Right lung (tissue), 5 donors: Measurements from ENCODE around the gene NXN. TPM values are rescaled to one million over a fixed set of nuclear protein-coding genes. Genes with fewer than 3 reads are reported as not detected.
"Not testable (repeated sequence)": the region's sequence is repeated elsewhere in the genome, so short reads cannot be mapped to it uniquely, and the experiment has no call there.

ENCODE experiments used
- DNase-seq, 2 donors: peaks; one replicate each; pipeline ENCODE4 v3.0.0-alpha.2; 2013
- polyA plus RNA-seq, 5 donors: library from polyadenylated mRNA; unstranded; fragments of 120-200 nt; gene quantifications; one replicate each; pipeline versions ENCODE4 v1.2.1 to v1.2.3, GENCODE V29; 2013; ENCODE audit warnings: inconsistent platforms in 1 of 5, low replicate concordance in 1 of 5; ENCODE audit not compliant: insufficient read length in 5 of 5, insufficient read depth in 1 of 5

The NXN gene
- polyA plus RNA-seq, 5 donors = 42.3 to 63.5 (median 59.9) TPM

DNA sequence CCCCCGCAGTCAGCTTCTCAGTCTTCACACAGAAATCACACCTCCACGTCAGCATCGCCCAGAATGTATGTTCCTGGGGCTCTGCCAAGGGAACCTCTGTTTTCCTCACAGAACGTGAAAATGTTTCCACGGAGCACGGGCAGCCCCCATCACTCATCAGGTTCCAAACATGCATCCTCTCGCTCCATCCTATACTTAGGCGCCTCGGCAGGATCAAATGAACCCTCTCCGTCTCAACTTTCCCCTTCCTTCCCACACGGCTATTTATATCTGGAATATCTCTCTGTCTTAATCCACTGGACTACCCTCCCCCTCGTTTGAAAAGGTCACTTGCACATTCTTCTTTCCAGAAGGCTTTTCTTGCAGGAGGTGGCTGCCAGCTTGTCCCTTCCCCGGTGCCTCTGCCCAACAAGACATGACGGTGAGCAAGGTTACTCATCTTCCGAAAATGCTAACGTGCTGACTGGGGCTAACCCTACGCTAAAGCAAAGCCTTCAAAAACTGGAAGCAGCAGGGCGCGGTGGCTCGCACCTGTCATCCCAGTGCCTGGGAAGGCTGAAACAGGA lies 21.6 kb downstream of the NXN start:
- DNase-seq = no peak

DNA sequence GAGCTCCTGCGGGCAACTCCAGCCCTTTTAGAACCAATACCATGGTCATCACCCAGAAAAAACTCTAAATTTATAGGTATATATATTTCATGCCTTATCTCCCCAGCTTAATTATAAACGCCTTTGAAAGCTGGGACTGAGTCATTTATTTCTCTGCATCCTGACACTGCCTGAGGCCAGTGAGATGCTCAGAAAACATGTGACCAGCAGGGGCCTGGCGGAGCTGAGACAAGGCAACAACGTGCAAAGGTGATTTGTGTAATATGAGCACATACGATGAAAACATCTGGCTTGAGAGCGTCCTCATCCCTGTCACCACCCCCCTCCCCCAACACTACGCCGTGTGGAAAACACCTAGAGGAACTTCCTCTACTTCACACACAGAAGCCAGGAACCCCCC lies 22.7 kb downstream of the NXN start:
- no peak for DNase-seq

DNA sequence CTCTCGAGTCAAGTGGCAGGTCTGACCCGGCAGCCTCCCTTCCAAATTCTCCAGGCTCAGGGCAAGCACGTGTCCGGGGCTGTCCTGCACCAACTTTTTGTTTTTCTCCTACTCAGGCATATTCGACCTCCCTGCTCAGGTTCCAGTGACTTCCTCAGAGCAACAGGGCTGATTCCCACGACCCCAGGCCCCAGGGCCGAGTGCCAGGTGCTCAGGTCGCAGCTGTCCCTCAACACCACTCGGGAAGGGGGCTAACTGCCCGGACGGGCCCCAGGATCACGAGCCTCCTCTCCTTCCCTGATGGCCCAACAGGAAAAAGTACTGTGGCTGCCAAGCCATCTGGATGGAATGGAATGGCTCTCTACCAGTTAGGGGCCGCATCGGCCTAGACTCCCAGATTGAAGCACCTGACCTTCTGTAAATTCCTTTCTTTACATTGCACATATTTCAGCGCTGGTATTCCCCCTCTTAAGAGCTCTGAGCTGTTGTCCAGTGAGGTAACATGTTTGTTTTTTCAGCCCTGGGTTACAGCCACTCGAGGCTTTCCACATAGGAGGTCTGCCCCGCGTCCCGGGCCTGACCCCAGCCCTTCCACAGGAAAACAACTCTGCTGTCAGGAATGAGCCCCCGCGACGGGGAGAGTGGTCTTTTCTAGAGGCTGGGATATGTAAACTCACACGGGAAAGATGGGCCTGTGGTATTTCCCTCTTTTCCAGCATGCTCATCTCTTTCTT lies 25.0 kb downstream of the NXN start:
- DNase-seq = peak in 1 of 2 donors; percentile 56

DNA sequence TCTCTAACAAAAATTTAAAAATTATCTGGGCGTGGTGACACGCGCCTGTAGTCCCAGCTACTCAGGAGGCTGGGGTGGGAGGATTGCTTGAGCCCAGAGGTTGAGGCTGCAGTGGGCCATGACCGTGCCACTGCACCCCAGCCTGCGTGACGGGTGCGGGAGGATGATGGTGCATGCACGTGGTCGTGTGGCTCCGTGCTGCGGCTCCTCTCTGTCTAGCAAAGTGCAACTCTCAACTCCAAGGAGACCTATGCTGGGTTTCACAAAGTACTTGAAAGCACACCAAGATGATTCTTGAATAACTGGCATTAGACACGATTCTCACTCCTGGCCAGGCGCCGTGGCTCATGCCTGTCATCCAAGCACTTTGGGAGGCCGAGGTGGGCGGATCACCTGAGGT lies 25.8 kb downstream of the NXN start:
- DNase-seq = no peak

DNA sequence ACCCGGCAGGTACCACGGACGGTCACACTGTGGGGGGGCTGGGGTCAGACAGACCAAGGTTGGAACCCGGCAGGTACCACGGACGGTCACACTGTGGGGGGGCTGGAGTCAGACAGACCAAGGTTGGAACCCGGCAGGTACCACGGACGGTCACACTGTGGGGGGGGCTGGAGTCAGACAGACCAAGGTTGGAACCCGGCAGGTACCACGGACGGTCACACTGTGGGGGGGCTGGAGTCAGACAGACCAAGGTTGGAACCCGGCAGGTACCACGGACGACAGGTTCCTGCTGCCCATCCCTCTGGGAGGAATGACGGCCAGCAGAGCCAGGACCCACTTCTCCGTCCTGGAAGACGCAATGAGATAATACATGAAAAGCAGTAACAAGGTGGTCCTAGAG lies 27.0 kb downstream of the NXN start:
- DNase-seq = not testable (repeated sequence)

DNA sequence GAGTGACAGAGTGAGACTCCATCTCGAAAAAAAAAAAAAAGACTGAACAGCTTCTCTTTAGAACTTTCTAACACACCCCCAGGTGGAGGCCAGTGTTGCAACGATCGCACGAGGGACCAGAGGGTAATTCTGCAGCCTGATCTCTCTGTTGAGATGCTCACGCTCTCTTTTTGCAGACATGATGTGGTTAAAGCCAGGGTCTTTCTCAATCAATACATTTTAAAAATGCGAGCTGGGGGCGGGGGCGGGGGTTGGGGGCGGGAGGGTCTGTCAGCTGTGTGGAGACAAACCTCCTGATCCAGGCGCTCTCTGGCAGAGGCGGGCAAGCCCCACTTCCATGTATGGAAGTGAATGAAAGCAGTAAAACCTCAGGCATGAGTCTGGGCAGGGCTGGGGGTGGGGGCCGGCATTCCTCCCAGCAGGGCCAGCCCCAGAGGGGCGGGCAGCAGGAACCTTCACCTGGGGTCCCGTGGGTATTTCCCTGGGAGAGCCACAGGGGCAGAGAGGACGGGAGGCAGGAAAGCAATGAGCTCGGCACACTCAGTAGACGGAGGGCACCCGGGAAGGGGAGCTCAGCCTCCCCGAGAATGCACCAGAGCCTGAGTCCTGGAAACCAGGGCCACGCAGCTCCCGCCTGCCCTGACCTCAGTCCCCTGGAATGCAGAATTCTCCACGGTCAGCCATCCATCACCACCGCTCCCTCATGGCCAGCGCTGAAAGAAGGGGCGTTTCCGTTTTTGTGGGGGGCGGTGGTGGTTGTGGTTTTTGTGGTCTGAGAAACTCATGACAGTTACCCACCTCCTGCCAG lies 28.0 kb downstream of the NXN start:
- DNase-seq = no peak

DNA sequence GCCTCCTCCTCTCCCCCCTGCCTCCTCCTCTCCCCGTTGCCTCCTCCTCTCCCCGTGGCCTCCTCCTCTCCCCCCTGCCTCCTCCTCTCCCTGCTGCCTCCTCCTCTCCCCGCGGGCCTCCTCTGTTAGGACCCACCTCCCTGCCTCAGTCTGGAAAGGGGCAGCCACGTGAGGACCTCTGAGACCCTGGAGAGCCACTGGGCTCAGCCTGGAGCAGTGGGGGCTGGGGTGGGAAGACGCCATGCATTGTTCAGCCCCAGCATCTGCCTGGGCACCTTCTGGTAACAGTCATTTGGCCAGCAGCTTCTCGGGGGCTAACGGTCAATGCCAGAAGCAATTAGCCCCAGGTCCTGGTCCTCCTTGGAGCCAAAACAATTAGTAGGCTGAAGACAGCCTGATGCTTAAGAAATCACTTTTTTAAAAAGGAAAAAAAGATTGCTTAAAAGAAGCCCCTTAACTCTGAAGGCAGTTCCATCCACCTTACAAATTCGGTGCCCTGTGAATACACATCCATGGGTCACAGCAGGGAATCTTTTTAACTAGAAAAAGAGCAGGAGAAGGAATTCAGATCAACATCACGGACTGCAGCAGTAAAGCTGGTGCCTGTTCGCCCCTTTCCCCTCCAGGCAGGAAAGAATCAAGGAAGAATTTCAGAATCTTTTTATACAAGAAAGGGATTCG lies 29.8 kb downstream of the NXN start:
- no peak for DNase-seq

DNA sequence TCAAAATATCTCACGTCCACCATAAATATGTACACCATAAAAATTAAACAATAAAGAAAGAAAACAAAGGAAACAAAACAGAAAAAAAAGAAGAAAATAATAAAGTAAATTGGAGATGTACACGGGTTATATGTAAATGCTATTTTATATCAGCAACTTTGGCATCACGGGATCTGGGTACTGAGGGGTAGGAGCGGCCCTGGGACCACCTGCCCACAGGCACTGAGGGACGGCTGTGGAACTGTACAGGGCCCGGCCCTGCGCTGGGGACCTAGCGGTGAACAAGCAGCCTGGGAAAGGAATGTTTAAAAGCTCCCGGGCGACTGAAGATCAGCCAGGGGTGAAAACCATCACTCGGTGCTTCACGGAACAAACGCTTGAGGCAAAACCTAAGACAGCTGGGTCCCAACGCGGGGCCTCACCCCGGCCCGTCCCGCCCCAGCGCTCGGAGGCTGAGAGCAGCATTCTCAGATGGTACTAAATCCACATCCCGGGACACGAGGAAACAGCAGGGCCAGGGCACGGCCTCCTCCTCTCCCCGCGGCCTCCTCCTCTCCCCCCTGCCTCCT lies 31.2 kb downstream of the NXN start:
- no peak for DNase-seq

DNA sequence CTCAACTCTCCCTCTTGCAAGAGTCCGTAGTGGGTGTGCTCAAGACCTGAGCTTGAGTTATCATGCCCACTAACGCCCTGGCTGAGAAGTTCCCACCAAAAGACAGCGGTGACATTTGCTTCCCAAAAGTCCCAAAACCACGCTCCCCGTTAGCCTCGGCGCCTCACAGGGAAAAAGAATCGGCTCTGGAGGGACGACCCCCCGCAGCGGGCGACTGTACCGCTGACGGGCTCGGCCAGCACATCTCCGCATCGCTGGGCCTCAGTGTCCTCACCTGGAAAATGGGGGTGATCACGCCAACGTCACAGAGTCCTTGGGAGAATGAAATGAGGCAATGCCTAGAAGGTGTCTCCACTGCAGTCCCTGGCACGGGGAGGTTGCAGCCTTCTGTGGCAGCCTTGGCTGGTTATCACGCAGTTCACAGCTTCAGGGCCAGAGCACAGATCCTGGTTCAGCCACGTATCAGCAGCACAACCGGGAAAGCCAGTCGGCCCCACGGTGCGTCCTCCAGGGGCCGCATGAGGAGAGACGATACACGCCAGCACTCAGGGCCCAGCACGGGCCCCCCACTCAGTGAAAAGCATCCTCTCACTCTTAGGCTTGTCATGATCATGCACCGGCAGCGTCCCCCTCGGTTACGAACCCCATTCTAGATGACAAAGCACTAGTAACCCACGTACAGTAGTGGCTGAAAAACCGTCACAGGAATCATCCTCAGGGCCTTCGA lies 32.9 kb downstream of the NXN start:
- no peak for DNase-seq

DNA sequence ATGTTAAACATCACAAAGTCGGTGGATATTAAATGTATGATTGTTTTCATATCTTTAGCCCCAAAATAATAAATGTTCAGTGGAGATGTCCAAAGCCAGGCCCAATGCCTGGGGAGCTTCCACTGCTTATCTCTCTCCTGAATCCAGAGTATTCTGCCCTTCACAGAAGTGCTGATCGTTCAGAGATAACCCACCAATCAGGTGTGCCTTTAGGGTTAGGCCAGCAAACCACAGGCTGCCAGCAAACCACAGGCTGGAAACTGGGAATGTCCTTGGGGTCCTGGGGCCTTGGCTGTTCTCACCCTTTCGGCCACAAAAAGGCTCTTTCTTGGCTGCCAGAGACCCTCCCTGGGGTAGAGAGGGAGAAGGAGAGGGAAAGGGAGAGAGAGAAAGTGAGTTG lies 33.9 kb downstream of the NXN start:
- no peak for DNase-seq

DNA sequence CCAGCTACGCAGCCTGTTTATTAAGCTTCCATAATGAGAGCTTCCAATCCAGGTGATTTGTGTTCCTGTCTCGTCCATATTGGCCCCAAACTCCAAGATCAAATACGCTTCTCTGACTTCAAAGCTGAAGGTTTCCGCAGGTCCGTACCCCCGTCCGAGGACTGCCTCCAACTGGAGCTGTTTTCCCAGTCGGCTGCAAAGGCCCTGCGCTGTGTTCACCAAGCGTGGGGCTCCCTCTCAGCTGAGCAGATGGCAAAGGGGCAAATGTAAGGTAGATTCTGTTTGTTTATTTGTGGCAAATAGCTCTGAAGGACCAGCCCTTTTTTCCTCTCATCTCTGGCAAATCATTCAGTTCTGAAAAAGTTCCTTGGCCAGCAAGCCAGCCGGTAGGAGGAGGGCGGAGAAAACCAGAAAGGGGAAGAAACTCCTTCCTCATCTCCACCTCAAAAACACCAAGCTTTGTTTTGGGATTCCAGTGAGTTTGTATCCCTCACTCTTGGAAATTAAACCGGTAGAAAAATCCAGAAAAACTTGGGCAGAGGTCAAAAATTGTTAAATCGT lies 35.2 kb downstream of the NXN start:
- no peak for DNase-seq

DNA sequence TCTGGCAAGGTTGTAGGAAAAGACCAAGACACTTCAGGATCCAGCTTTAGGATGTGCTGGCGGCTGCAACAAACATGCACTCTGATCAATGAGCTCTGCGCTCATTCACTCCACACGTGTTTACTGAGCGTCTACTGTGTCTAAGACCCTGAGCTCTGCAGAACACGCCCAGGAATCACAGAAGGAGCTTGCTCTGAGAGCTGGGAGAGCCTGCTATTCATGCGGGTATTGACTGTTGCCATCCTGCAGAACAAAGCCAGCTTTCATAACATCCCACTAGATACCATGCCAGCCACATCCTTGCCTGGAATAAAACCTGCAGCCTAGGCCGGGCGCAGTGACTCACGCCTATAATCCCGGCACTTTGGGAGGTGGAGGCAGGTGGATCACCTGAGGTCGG lies 44.1 kb downstream of the NXN start:
- DNase-seq = no peak

DNA sequence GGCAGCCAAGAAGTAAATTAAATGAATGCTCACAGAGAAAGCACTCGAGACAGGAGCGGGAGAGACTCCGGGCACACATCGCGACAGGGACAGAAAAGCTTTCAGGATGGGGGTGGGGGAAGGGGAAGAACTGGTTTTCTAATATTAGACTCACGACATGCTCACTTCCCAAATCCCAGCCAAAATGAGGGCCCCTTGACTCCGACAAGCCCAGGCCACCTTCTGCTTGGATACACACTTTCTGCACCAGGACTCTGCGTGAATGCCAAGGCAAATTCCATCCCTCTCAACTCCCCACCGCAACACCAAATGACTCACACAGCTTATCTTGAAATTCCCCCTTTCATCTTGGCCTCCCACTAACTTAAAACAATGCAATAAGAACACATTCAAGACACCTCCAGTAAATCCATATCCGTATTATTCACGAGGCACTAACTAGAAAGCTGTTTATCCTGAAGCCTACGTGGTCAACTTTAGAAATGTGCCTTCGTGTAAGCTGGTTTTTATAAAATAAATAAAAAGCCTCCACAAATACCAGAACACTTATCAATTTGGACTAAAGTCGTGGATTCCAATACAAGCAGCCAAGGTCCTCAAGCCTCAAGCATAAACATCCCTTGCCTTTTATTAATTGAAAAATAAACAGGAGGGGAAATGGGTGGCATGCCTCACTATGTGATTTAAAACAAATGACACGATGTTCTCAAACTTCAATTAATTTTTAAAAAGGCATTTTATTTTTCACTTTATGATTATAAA lies 46.1 kb downstream of the NXN start:
- DNase-seq = peak in 1 of 2 donors; percentile 72

DNA sequence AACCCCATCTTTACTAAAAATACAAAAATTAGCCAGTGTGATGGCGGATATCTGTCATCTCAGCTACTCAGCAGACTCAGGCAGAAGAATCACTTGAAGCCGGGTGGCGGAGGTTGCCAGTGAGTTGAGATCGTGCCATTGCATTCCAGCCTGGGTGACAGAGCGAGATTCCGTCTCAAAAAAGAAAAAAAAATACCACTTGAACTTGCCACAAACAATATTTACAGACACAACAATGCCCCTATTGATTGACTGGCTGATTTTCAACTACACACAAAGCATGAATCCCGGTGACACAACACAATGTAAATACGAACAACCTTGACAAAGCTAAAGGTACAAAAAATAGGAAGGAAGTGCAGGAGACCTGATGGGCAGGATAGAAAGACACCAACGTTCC lies 49.3 kb downstream of the NXN start:
- DNase-seq = no peak

DNA sequence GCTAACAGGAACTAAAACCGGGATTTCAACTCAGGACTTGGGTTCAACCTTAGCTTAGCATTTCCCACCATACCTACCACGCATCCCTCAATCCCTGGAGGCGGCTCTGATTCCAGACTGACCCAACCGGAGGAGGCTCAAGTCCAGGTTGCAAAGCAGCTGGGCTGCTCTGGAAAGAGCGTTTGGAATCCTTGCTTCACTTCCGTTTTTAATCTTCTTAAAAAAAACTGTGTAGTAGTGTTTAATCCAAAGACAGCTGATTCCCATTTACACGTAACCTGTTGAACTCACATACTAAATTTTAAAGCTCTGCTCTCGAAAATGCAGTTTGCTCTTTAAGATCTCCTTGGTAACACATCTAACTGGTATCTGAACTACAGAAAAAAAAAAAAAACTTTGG lies 50.0 kb downstream of the NXN start:
- no peak for DNase-seq

DNA sequence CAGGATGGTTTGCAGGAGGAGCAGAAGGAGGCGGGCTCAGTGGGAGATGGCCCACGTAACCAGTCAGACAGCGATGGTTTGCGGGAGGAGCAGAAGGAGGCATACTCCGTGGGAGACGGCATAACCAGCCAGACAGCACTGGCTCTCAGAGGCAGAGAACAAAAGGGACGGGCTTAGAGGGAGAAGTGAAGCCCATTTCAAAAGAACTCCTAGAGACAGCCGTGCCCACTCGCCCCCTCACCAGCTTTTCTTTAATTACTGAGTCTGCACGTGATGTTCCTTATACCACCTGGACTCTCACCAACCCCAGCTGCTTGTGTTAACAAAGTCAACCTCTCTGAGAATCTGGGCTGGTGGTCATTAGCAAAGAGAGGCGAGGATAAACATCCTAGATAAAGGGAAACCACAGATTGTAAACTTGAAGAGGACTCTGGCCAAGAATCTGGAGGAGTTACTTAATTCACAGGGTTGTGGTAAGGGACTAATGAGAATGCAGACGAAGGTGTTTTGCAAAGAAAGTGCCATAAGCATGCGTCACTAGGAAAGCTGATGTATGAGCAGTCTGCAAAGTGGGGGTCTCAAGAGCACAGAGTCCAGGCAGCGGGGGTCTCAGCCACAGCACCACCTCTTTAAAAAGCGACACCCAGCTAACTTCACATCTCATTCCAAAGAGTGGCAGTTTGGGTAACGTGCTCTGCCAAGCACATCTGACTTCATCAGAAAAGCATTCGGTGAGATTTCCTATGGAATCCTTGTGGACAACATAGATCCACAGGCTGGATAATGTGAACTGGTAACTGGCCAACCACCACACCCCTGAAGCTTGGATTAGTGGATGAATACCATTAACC lies 51.7 kb downstream of the NXN start:
- DNase-seq = no peak

DNA sequence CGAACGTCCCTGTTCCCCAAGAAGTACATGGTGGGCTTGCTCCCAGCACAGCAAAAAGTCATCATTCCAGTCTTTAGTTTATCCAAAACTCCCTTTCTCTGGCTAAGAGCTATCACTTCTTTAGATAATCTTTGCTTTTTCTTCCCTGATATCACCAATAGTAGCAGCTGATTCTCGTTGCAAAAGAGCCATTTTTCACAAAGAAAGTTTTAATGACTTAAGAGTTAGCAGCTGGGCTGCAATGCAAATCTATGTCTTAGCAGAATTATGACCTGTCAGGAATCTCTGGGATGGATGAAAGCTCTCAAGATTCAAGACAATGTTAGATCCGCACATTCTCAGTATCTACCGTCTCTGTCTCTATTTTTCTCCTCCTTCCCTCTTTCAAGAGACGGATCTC lies 53.8 kb downstream of the NXN start:
- no peak for DNase-seq

DNA sequence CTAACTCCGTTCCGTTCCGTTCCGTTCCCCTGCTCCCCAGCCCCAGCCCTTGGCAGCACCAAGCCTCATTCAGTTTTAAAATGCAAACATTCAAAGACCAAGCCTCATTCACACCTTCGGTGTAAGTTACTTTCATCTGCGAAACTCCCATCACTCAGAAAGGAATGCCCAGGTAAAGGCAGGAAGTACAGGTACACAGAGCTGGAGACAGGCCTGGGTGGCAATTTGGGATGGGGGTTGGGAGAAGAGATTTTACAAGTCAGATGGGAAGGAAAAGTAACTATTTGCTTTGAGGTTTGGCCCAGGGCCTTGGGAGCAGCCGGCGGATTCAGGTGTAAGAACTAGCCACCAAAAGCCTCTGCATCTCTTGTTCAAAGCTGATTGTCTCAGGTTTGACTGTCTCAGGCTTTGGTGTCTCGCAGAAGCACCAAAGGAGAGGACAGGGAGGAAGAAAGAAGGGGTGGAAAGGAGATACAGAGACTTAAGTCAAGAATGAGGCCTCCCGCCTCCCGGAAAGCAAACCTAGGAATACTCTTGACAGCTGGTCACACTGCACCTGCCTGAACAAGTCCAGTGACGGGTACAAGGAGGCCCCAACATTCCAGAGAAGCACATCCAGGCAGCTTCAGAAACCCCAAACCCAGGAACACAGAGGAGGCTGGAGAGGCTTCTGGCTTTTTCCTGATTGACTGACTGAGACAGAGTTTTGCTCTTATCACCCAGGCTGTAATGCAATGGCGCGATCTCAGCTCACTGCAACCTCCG lies 54.7 kb downstream of the NXN start:
- no peak for DNase-seq

DNA sequence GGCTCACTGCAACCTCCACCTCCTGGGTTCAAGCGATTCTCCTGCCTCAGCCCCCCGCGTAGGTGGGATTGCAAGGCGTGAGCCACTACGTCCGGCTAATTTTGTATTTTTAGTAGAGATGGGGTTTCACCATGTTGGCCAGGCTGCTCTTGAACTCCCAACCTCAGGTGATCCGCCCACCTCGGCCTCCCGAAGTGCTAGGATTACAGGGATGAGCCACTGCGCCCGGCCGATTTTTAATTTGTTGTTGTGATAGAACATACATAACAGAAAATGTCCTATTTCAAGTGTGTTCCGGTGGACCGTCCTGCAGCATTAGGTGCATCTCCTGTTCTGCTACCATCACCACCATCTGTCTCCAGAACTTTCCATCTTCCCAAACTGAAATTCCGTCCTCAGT lies 55.3 kb downstream of the NXN start:
- not testable (repeated sequence) for DNase-seq
